Gastroesophageal sphincter (tissue), 4 donors: ENCODE results near the gene FAM83F. TPM values are rescaled to one million over a fixed set of nuclear protein-coding genes. Genes with fewer than 3 reads are reported as not detected.
"Not testable (repeated sequence)": the region's sequence is repeated elsewhere in the genome, so short reads cannot be mapped to it uniquely, and the experiment has no call there.

Experiments
- ATAC-seq: fragments of 150-250 bp; one replicate; pipeline ENCODE4 v1.9.1; 2016; ENCODE audit warnings: mild to moderate bottlenecking, moderate library complexity
- H3K27ac ChIP-seq, 4 donors: fragments of 200-600 bp; sonication (generic) in 3 of 4; 1 replicate in 3 of 4; 2 replicates in 1 of 4; pipeline ENCODE4 v1.5.1; 2016 to 2019
- H3K27me3 ChIP-seq: fragments of 200-600 bp; sonication (generic); one replicate; pipeline ENCODE4 v1.5.1; 2019
- H3K36me3 ChIP-seq, 2 donors: fragments of 200-600 bp; sonication (generic); one replicate each; pipeline ENCODE4 v1.5.1; 2019; ENCODE audit warnings: control low read depth in 1 of 2
- H3K4me1 ChIP-seq, 3 donors: fragments of 200-600 bp; sonication (generic); 1 replicate in 2 of 3; 2 replicates in 1 of 3; pipeline ENCODE4 v1.5.1; 2016 to 2019; ENCODE audit warnings: control low read depth in 2 of 3
- H3K4me3 ChIP-seq, 2 donors: fragments of 200-600 bp; sonication (generic); one replicate each; pipeline ENCODE4 v1.5.1; 2019; ENCODE audit warnings: mild to moderate bottlenecking in 1 of 2, moderate library complexity in 1 of 2
- H3K9me3 ChIP-seq, 3 donors: fragments of 200-600 bp; sonication (generic); one replicate each; pipeline ENCODE4 v1.5.1; 2017 to 2019; ENCODE audit warnings: control low read depth in 2 of 3
- EP300 ChIP-seq: sonication (generic); formaldehyde crosslinking; IDR thresholded peaks from one replicate; pipeline ENCODE4 v1.6.1; 2017; ENCODE audit warnings: antibody characterized with exemption, mild to moderate bottlenecking
- POLR2A ChIP-seq, 2 donors: fragments of 450-650 bp; IDR thresholded peaks; one replicate each; pipeline ENCODE4 v1.6.1; 2017; ENCODE audit warnings: antibody characterized with exemption in 2 of 2, mild to moderate bottlenecking in 2 of 2, moderate library complexity in 1 of 2
- POLR2AphosphoS5 ChIP-seq: sonication (generic); formaldehyde crosslinking; IDR thresholded peaks from one replicate; pipeline ENCODE4 v1.6.1; 2017; ENCODE audit warnings: antibody characterized with exemption
- WGBS, 2 donors: methylation state at CpG; one replicate each; pipeline ENCODE4 v1.1.5; 2018; ENCODE audit warnings: low coverage in 1 of 2; 5-methylcytosine and 5-hydroxymethylcytosine counted together
- total RNA-seq, 4 donors: library from RNA; depleted of rRNA; stranded (reverse); fragments of >200 nt; gene quantifications; one replicate each; pipeline ENCODE4 v1.1.0, GENCODE V29; 2016
- TF ChIP-seq, protein P1 (sequence below), 4 experiments: fragments of 200-600 bp in 2 of 4; fragments of 450-650 bp in 2 of 4; sonication (generic) in 1 of 4; IDR thresholded peaks; one replicate each; pipeline ENCODE4 v1.5.1; 2017 to 2019; ENCODE audit warnings: antibody characterized with exemption in 4 of 4, mild to moderate bottlenecking in 2 of 4, moderate library complexity in 2 of 4

Gene FAM83F
- total RNA-seq, 4 donors from 2014 or later: 0.46 to 4.2 (median 0.81) TPM

DNA sequence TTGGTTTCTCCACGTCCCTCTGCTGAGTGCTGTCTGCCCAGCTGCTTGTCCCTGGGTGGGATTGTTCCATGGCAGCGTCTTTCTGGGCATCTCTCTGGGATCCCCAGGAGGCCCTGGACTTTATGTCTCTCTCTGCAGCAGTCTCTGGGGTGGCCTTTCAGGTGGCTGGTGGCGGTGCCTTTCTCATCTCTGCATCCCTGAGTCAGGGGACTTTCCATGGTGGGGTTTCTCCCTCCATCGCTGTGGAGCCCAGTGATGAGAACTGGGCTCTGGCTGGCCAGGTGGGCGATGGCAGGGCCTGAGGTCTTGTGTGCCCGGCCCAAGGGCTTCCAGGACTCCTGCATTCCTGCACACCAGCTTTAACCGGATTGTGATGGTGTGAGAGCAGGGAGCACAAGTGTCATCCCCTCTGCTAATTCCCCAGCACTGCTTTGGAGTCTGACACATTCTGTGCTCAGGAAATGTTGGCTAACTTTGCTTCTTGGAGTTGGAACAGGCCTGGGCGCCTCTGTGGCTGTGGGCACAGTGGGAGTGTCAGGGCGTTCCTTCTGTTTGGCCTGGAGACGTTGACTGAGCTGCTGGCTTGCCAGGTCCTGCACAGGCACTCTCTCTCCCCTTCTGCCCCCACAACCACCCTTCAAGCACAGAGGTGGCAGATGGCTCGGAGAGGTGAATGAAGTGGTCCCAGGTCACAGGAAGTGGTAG is 27.9 kb downstream of the FAM83F start:
- Histone ChIP-seq H3K27me3 (peaks cover 60% of the 10 kb centered on the region), H3K9me3 (no peaks in the 10 kb centered on the region), H3K4me1 (peaks cover 0 to 8% (median 0%) of the 10 kb centered on the region in 3 donors), H3K27ac (no peak overlapping the region), H3K4me3 (no peak overlapping the region), H3K36me3 (no peaks in the 10 kb centered on the region)
- TF ChIP-seq EP300: no peak
- TF ChIP-seq POLR2AphosphoS5: no peak
- no peak for TF ChIP-seq POLR2A (IDR thresholded peaks at IDR 0.05)
- TF ChIP-seq, protein P1, sequence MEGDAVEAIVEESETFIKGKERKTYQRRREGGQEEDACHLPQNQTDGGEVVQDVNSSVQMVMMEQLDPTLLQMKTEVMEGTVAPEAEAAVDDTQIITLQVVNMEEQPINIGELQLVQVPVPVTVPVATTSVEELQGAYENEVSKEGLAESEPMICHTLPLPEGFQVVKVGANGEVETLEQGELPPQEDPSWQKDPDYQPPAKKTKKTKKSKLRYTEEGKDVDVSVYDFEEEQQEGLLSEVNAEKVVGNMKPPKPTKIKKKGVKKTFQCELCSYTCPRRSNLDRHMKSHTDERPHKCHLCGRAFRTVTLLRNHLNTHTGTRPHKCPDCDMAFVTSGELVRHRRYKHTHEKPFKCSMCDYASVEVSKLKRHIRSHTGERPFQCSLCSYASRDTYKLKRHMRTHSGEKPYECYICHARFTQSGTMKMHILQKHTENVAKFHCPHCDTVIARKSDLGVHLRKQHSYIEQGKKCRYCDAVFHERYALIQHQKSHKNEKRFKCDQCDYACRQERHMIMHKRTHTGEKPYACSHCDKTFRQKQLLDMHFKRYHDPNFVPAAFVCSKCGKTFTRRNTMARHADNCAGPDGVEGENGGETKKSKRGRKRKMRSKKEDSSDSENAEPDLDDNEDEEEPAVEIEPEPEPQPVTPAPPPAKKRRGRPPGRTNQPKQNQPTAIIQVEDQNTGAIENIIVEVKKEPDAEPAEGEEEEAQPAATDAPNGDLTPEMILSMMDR (IDR thresholded peaks at IDR 0.05): no peak
- no peak for ATAC-seq
- WGBS, 2 donors: 66 to 86% methylated on average over 2 to 4 of the region's 11 CpGs

DNA sequence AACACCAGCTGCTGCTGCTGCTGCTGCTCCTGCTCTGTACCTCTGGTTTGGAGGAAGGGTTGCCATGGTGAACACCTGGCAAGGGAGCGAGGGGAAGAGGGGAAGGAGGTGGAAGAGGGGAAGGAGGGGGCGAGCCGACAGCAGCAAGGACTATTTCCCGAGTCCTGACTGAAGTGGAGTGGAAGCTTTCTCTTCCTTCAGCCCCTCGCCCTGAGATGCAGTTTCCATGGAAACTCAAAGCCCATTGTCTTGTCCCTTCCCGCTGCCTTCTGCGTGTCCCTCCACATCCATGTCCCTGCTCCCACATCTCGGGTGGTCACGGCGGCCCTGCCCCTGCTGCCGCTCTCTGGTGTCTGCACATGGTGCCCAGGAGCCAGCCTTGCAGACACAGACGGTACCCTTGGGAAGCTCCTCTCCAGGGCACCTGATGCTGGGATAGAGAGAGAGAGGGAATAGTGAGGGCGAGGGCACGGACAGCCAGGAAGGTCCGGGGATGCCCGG is 28.6 kb downstream of the FAM83F start:
- Histone ChIP-seq H3K4me1 (peaks cover 0 to 8% (median 0%) of the 10 kb centered on the region in 3 donors), H3K27me3 (peaks cover 53% of the 10 kb centered on the region), H3K4me3 (no peak overlapping the region), H3K9me3 (no peaks in the 10 kb centered on the region), H3K27ac (no peak overlapping the region), H3K36me3 (no peaks in the 10 kb centered on the region)
- WGBS, 2 donors: 45% methylated on average over 8 of the region's 16 CpGs; no CpG with 5 or more reads in 1 of the 2 donors
- TF ChIP-seq POLR2AphosphoS5 (no peak), EP300 (no peak), POLR2A (IDR thresholded peaks at IDR 0.05) (no peak)
- TF ChIP-seq, protein P1 (IDR thresholded peaks at IDR 0.05): no peak
- ATAC-seq: no peak

DNA sequence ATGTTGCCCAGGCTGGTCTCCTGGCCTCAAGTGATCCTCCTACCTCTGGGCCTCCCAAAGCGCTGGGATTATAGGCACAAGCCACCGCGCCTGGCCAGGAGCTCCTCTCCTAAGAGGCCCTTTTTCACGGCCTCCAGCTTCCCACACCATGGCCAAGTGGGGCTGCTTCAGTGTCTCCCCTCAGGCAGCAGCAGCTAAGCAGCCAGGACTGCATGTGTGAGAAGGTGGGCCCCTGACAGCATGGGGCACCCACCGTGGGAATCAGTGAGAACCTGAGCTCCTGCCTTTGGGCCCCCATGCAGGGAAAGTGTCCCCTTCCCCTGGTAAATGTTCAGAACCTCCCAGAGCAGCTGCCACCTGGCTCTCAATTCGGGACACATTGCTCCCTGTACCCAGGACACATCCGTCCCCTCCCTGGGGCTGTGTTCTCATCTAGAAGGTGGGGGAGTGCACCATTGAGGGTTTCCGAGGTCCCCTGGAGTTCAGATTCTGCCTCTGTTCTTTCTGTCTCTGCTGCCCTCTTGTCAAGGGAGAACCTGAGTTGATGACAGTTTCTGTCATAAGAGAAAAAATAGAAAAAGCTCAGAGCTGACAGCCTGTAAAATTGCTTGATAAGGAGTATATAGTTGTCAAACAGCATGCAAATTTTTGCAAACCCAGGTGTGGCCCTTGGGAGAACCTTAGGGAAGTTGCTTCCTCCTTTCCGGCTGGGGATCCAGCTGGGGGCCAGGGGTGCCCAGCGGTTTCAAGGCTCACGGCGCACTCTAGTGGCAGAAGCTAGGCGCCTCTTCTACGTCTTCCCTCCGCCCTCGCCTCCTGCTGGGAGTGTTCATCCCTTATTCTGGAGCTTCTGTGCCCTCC is 29.7 kb downstream of the FAM83F start:
- peak; percentile 68 for ATAC-seq
- peaks cover 42% of the 10 kb centered on the region for H3K27me3 ChIP-seq
- H3K27ac ChIP-seq: no peak overlapping the region
- TF ChIP-seq POLR2AphosphoS5: no peak
- TF ChIP-seq, protein P1 (IDR thresholded peaks at IDR 0.05): peak in 3 of 4 experiments; percentile 71 to 91 (median 73)
- TF ChIP-seq EP300: no peak
- TF ChIP-seq POLR2A (IDR thresholded peaks at IDR 0.05): no peak
- no peak overlapping the region for H3K4me3 ChIP-seq
- WGBS, 2 donors: 0% methylated on average over 1 to 2 of the region's 16 CpGs
- H3K9me3 ChIP-seq: no peaks in the 10 kb centered on the region
- peaks cover 0 to 8% (median 0%) of the 10 kb centered on the region in 3 donors for H3K4me1 ChIP-seq
- H3K36me3 ChIP-seq: no peaks in the 10 kb centered on the region

DNA sequence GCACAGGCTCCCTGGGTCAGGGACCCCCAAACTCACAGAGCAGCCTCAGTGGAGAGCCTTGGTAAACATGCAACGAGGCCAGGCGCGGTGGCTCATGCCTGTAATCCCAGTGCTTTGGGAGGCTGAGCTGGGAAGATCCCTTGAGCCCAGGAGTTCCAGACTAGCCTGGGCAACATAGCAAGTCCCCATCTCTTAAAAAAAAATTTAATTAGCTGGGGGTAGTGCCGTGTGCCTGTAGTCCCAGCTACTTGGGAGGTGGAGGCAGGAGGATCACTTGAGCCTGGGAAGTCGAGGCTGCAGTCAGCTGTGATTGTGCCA is 30.3 kb downstream of the FAM83F start:
- H3K4me3 ChIP-seq, H3K27ac ChIP-seq, H3K4me1 ChIP-seq, ATAC-seq, H3K9me3 ChIP-seq, H3K36me3 ChIP-seq: not testable (repeated sequence)
- H3K27me3 ChIP-seq: peaks cover 36% of the 10 kb centered on the region
- 80% methylated on average over 1 of the region's 5 CpGs; no CpG with 5 or more reads in 1 of the 2 donors for WGBS, 2 donors

DNA sequence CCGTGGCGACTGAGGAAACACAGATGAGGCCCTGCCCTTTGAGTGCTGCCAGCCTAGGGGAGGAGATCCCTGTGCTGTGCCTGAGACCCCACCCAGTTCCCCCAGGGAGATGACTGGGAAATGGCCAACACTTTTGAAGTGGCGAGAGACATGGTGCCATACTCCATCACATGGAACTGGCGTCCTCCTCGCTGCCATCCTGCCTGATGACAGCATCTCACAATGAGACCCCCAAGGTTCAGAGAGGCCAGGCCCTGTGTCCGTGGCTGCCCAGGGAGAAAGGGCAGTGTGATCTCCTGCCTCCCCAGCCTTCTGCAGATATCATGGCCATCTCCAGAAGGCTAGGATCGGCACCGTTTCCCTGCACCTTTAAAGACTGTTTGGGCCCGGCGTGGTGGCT is 31.1 kb downstream of the FAM83F start:
- H3K9me3 ChIP-seq: no peaks in the 10 kb centered on the region
- no peak overlapping the region for H3K27ac ChIP-seq
- no peak overlapping the region for H3K4me3 ChIP-seq
- peaks cover 0 to 8% (median 0%) of the 10 kb centered on the region in 3 donors for H3K4me1 ChIP-seq
- no peaks in the 10 kb centered on the region for H3K36me3 ChIP-seq
- peaks cover 32% of the 10 kb centered on the region for H3K27me3 ChIP-seq
- TF ChIP-seq EP300 (no peak), POLR2AphosphoS5 (no peak), POLR2A (IDR thresholded peaks at IDR 0.05) (no peak)
- TF ChIP-seq, protein P1 (IDR thresholded peaks at IDR 0.05): no peak
- 88 to 89% methylated on average over 2 to 7 of the region's 10 CpGs for WGBS, 2 donors
- no peak for ATAC-seq
